HG03575 (cell line): Measurements from ENCODE around the gene MYCBP2.
"Not testable (repeated sequence)": the region's sequence is repeated elsewhere in the genome, so short reads cannot be mapped to it uniquely, and the experiment has no call there.

Source experiments
- ATAC-seq: cut with Tn5 transposase; IDR thresholded peaks from one replicate; pipeline ENCODE4 v1.9.1; 2021; ENCODE audit not compliant: unreplicated experiment, insufficient number of reproducible peaks, low FRiP score; ENCODE audit errors: extremely low read depth

The MYCBP2 gene

DNA sequence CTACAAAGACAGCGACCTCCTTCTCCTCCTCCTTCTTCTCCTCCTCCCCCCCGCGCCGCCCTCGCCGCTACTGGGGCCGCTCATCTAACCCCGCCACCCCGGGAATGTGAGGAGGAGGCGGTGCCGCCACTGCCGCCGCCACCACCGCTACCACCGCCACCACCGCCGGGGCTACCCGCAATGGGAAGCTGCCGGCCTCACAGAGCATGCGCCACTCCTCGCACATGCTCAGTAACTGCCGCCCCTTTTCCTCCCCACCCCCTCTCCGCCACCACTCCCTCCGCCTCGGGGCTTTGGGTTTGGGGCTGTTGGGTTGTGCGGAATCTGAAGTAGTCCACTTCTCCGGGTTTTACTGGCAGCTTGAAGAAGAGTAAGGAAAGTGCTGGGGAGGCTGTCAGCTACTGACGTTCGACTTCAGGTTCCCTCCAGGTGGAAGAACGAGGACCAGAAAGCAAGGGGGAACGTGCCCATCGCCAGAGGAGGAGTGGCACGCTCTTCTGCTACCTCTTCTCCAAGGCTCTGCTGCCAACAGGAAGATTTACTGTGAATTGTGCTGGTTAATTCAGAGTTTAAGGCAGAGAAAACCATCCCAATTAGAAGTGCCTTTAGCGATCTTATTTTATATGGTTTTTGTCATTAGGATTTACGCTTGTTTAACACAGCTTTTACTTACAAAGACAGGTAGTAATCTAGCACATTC, at the start of gene MYCBP2:
TSS of gene MYCBP2 (minus strand) at position 190 of the 700 bp plus-strand sequence. CDS start 319 bp downstream, outside the sequence.
- peak; percentile 33 for ATAC-seq

- no peak for ATAC-seq
These were observed 48.7 kb upstream of the MYCBP2 start for GRCh38 chr13:77375560-77376108.

- ATAC-seq = no peak
These were observed 47.9 kb upstream of the MYCBP2 start for GRCh38 chr13:77374786-77375185.

- no peak for ATAC-seq
These were observed 47.4 kb upstream of the MYCBP2 start for GRCh38 chr13:77374339-77374738.

- no peak for ATAC-seq
These were observed 46.6 kb upstream of the MYCBP2 start for GRCh38 chr13:77373502-77373901.

DNA sequence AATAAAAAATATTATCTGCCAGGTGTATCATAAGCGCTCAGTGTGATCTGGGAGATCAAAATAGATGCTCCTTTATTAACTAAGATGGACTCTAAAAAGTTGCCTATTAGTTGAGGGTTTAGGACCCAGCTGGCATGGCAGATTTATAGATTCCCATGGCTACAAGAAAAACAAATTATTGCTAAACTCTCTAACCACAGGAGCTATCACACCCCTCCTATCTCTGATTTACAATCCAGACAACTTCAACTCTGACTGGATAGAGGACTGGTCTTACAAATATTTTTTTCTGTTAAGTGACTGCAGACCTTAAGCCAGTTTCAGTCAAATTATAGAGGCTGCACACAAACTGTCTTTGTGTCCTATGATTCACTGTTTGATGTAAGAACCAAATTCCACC, 45.4 kb upstream of the MYCBP2 start:
- no peak for ATAC-seq

GRCh38 chr13:77370888-77371287, 44.0 kb upstream of the MYCBP2 start:
- no peak for ATAC-seq

DNA sequence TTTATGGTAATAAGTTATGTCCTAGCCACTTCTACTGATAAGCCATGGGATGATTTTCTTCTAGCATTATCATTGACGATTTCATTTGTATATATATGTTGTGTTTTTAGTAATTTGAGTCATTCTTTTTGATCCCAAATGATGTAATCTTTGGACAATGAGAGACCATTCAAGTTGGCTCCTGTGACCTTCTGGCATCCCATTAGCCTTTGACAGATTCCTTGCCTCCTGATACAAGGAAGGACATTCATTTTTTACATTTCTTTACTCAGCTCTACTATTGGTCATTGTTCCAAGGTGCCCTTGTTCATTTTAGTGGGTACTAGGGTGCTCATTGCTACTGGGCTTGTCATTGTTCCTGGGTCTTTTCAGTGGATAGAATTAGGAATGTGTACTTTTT, 35.3 kb upstream of the MYCBP2 start:
- ATAC-seq = no peak

GRCh38 chr13:77360032-77360685, 33.3 kb upstream of the MYCBP2 start:
- no peak for ATAC-seq

- ATAC-seq = no peak
These were observed 32.3 kb upstream of the MYCBP2 start for GRCh38 chr13:77359171-77359570.

DNA sequence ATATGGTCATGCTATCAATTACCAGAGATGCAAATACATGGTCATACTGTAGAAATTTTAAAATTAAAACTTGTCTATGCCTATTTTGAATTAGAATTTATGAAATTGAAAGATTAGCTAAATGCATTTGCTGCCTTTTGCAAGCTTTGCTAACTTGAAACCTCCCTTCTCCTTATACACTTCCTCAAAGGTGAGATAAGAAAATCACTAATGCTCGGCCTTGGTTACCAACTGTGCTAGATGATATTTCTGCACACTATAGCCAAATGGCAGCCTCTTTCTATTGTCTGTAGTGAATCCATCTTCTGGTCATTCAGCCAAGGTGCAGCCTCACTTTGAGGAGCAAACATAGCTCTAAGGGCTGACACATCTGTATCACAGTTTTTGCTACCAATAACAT, 31.1 kb upstream of the MYCBP2 start:
- ATAC-seq = no peak

- ATAC-seq = no peak
These were observed 29.3 kb upstream of the MYCBP2 start for GRCh38 chr13:77356155-77356554.

GRCh38 chr13:77353995-77354394, 27.1 kb upstream of the MYCBP2 start:
- no peak for ATAC-seq

DNA sequence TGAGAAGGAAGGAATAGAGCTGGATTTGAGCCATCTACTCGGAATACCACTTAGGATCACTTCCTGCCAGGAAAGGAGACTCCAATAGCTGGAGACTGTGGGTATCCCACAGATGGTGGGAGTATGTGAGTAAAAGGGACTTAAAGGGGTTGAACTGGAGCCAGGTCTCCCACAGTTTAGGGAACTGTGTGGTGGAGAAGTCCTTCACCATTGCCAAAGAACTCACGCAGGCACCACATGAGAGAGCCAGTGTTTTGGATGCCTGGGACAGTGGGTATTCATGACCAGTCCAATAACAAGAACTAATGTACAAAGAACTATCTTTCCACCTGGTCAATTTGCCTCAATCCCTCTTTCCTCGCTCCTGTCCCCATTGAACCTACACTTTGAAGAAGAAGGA, 24.4 kb upstream of the MYCBP2 start:
- no peak for ATAC-seq

- ATAC-seq = no peak
These were observed 23.9 kb upstream of the MYCBP2 start for GRCh38 chr13:77350811-77351210.

DNA sequence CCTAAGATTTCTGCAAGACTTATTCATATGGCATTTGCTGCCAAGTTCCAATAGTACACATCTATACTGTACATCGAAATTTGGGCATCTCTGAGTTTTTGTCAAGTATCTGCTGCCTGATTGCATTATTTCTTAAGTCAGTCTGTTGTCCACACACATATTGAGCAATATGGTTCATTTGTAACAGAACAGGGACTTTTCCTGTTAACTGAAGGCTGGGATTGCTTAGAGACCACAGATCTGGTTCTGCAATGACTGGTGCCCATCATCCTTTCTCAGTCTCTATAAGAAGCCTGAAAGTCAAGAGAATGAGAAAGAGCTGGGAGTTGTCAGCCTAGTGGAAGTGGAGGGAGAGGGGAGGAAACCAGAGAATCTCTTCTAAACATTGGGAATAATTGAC, 22.5 kb upstream of the MYCBP2 start:
- ATAC-seq = no peak

DNA sequence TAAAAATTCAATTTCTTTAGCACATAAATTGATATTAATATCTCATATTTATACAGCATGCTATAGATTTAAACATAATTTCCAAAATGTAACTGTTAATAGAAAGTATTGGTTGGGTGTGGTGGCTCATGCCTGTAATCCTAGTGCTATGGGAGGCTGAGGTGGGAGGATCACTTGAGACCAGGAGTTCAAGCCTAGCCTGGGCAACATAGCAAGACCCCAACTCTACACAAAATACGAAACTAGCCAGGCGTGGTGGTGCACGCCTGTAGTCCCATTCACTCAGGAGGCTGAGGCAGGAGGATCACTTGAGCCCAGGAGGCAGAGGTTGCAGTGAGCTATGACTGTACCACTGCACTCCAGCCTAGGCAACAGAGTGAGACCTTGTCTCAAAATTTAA, 20.5 kb upstream of the MYCBP2 start:
- not testable (repeated sequence) for ATAC-seq

DNA sequence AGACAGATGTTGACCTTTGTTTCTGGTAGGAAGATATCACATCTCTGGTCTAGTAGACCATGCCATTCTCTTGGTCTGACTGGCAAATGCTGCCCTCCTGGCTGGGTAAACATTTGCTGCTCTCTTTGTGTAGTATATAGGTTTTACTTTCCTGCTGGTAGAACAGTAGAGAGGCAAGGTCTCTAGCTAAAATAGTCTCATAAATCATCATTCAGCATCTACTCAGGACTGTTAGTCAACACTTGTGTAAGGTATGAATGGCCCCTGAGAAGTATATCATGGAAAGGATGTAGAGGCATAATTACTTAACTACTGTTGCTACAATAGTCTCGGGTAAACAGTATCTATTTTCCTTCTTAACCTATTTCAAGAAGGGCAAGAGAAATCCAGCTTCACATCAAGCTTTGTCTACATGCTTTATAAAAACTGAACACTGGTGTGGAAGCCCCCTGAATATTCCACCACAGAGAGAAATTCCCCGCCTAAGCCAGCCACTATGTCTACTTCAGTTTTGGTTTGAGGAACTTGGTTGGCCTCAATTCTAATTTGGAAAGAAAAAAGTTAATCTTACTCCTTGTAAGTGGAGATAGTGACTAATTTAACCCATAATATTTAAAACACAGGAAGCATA, 18.4 kb upstream of the MYCBP2 start:
- ATAC-seq = peak; percentile 59

- ATAC-seq = no peak
These were observed 16.9 kb upstream of the MYCBP2 start for GRCh38 chr13:77343841-77344240.

- peak; percentile 39 for ATAC-seq
These were observed 12.5 kb upstream of the MYCBP2 start for GRCh38 chr13:77339408-77339807.
